Naive thymus-derived CD8-positive, alpha-beta T cell (primary cell): ENCODE data around the gene TMPRSS7. TPM values are rescaled to one million over a fixed set of nuclear protein-coding genes. Genes with fewer than 3 reads are reported as not detected.

Experiments
- ATAC-seq, 2 donors: fragments of 150-1000 bp; cut with Tn5 transposase in 1 of 2; sonication (Bioruptor Pico), chemical (Tn5 transposase) in 1 of 2; 1 replicate in 1 of 2; 2 replicates in 1 of 2; pipeline ENCODE4 v1.10.0; 2021; ENCODE audit warnings: mild to moderate bottlenecking in 2 of 2, moderate library complexity in 2 of 2
- POLR2A ChIA-PET: fragments of 350-600 bp; sonication (Branson Sonifier 250); formaldehyde crosslinking; loops from one replicate; lab custom pipeline; 2021; ENCODE audit warnings: antibody characterized with exemption; lab: Charles Lee
- DNase-seq, 10 donors: peaks; one replicate each; pipeline versions ENCODE4 v3.0.0 to v3.0.0-alpha.2; 2020 to 2022
- H3K27ac Mint-ChIP-seq, 10 donors: one replicate each; pipeline ENCODE4 v1.8.0; 2020 to 2022; ENCODE audit warnings: mild to moderate bottlenecking in 10 of 10, mixed read lengths in 10 of 10, moderate library complexity in 4 of 10, inconsistent platforms in 1 of 10
- H3K27me3 Mint-ChIP-seq, 5 donors: one replicate each; pipeline ENCODE4 v1.8.0; 2021 to 2022; ENCODE audit warnings: mixed read lengths in 5 of 5
- H3K36me3 Mint-ChIP-seq, 3 donors: one replicate each; pipeline ENCODE4 v1.8.0; 2020 to 2022; ENCODE audit warnings: mixed read lengths in 3 of 3, mild to moderate bottlenecking in 2 of 3, inconsistent platforms in 1 of 3
- H3K4me1 Mint-ChIP-seq, 4 donors: one replicate each; pipeline ENCODE4 v1.8.0; 2021 to 2022; ENCODE audit warnings: mixed read lengths in 4 of 4
- H3K4me3 Mint-ChIP-seq, 10 donors: one replicate each; pipeline ENCODE4 v1.8.0; 2020 to 2022; ENCODE audit warnings: mild to moderate bottlenecking in 10 of 10, mixed read lengths in 10 of 10, moderate library complexity in 6 of 10, inconsistent platforms in 1 of 10
- H3K9me3 Mint-ChIP-seq, 9 donors: one replicate each; pipeline ENCODE4 v1.8.0; 2020 to 2022; ENCODE audit warnings: mixed read lengths in 9 of 9, mild to moderate bottlenecking in 3 of 9, inconsistent platforms in 1 of 9, moderate library complexity in 1 of 9
- polyA plus RNA-seq, 3 donors: library from polyadenylated mRNA; unstranded; fragments of 300-500 nt; fragmentation: Illumina TruSeq; gene quantifications; one replicate each; pipeline ENCODE4 v1.2.3, GENCODE V29; 2021
- total RNA-seq, 8 experiments: library from RNA in 2 of 8; stranded (reverse) in 2 of 8; gene quantifications; one replicate each; pipeline ENCODE4 v1.2.3 and lab custom pipeline; 2021 to 2026

The TMPRSS7 gene
- total RNA-seq (not detected), polyA plus RNA-seq (under 1 TPM in 2 of 3 donors, not detected in 1; 0.08 to 0.12 TPM), total RNA-seq (lab: John Stamatoyannopoulos, UW) (0 to 0.36 (median 0) reads per million in 6 experiments)

- H3K9me3 Mint-ChIP-seq: peaks cover 0 to 2% (median 0%) of the 10 kb centered on the region in 9 donors
- no peaks in the 10 kb centered on the region for H3K36me3 Mint-ChIP-seq
- no peak within 1 kb of the TSS for H3K27ac Mint-ChIP-seq
- ATAC-seq: no peak
- DNase-seq: no peak
- H3K4me1 Mint-ChIP-seq: no peaks in the 10 kb centered on the region
- POLR2A ChIA-PET: no interaction called here
- H3K27me3 Mint-ChIP-seq: no peaks in the 10 kb centered on the region
- H3K4me3 Mint-ChIP-seq: no peak within 1 kb of the TSS
These were observed at the start of gene TMPRSS7 for GRCh38 chr3:112034436-112034835. TMPRSS7 (plus strand) TSS chr3:112034736; CDS start chr3:112034846, 110 bp downstream.

- Mint-ChIP-seq H3K27me3 (no peaks in the 10 kb centered on the region), H3K36me3 (peaks cover 9 to 63% (median 11%) of the 10 kb centered on the region in 3 donors), H3K27ac (peak overlapping the region in 4 of 10 donors; percentile 22 to 74 (median 69)), H3K9me3 (no peaks in the 10 kb centered on the region), H3K4me3 (no peak overlapping the region), H3K4me1 (peaks cover 19 to 64% (median 53%) of the 10 kb centered on the region in 4 donors)
- ATAC-seq (no peak), DNase-seq (no peak)
- POLR2A ChIA-PET: interaction anchor here (3.1 kb wide), 1 partner anchor 8 kb away, joined by 14 read pairs; the partner anchor contains the start of gene ABHD10
These were observed 47.7 kb upstream of the TMPRSS7 start for GRCh38 chr3:111986800-111987199.

- Mint-ChIP-seq H3K27me3 (no peaks in the 10 kb centered on the region), H3K9me3 (no peaks in the 10 kb centered on the region), H3K4me1 (peaks cover 19 to 47% (median 33%) of the 10 kb centered on the region in 4 donors), H3K4me3 (no peak overlapping the region), H3K27ac (peak overlapping the region in 2 of 10 donors; percentile 33 to 69), H3K36me3 (peaks cover 11 to 69% (median 15%) of the 10 kb centered on the region in 3 donors)
- POLR2A ChIA-PET: interaction anchor here (1.1 to 3.1 kb wide), 3 partner anchors 9 to 23 kb away, joined by 3 to 14 read pairs (median 3); partner anchors contain the start of gene ABHD10
- DNase-seq (peak in 2 of 10 donors; percentile 23 to 42), ATAC-seq (peak; percentile 74 to 82)
These were observed 45.4 kb upstream of the TMPRSS7 start for GRCh38 chr3:111989061-111989678.

GRCh38 chr3:111993038-111993437 lies 41.5 kb upstream of the TMPRSS7 start:
- DNase-seq: no peak
- POLR2A ChIA-PET: no interaction called here
- Mint-ChIP-seq H3K36me3 (peaks cover 0 to 42% (median 10%) of the 10 kb centered on the region in 3 donors), H3K9me3 (no peaks in the 10 kb centered on the region), H3K27me3 (peaks cover 0 to 4% (median 2%) of the 10 kb centered on the region in 5 donors), H3K27ac (peak overlapping the region in 1 of 10 donors; percentile 4), H3K4me1 (peaks cover 6 to 14% (median 7%) of the 10 kb centered on the region in 4 donors), H3K4me3 (no peak overlapping the region)
- ATAC-seq: no peak

GRCh38 chr3:111998636-111999483 lies 35.7 kb upstream of the TMPRSS7 start, which contains the start of gene TAGLN3:
TAGLN3 (plus strand) TSS chr3:111998922; CDS start chr3:111999423, 501 bp downstream.
- peak within 1 kb of the TSS; percentile 70 to 86 (median 83) for H3K4me3 Mint-ChIP-seq
- H3K9me3 Mint-ChIP-seq: no peaks in the 10 kb centered on the region
- POLR2A ChIA-PET: interaction anchor here (1.0 to 1.9 kb wide), 3 partner anchors 10 to 20 kb away, joined by 3 to 6 read pairs (median 3); partner anchors contain the start of gene ABHD10
- H3K27ac Mint-ChIP-seq: peak within 1 kb of the TSS in 3 of 10 donors; percentile 34 to 74 (median 68)
- peaks cover 0 to 4% (median 2%) of the 10 kb centered on the region in 3 donors for H3K36me3 Mint-ChIP-seq
- peak in 2 of 10 donors; percentile 12 to 15 for DNase-seq
- ATAC-seq: peak; percentile 40 to 60
- H3K4me1 Mint-ChIP-seq: peaks cover 22 to 41% (median 35%) of the 10 kb centered on the region in 4 donors
- peaks cover 0 to 9% (median 2%) of the 10 kb centered on the region in 5 donors for H3K27me3 Mint-ChIP-seq

- Mint-ChIP-seq H3K27ac (no peak overlapping the region), H3K36me3 (peaks cover 0 to 2% (median 0%) of the 10 kb centered on the region in 3 donors), H3K4me1 (peaks cover 25 to 43% (median 39%) of the 10 kb centered on the region in 4 donors), H3K27me3 (peaks cover 0 to 9% (median 2%) of the 10 kb centered on the region in 5 donors), H3K4me3 (peak overlapping the region; percentile 70 to 86 (median 83)), H3K9me3 (no peaks in the 10 kb centered on the region)
- ATAC-seq (no peak), DNase-seq (no peak)
- POLR2A ChIA-PET: interaction anchor here (1.0 to 1.9 kb wide), 2 partner anchors 16 to 20 kb away, joined by 3 to 6 read pairs; partner anchors contain the start of gene ABHD10
These were observed 34.8 kb upstream of the TMPRSS7 start for GRCh38 chr3:111999484-112000324.

GRCh38 chr3:112000367-112000771 lies 34.2 kb upstream of the TMPRSS7 start:
- ATAC-seq: no peak
- Mint-ChIP-seq H3K27ac (no peak overlapping the region), H3K36me3 (peaks cover 0 to 2% (median 0%) of the 10 kb centered on the region in 3 donors), H3K4me1 (peaks cover 25 to 43% (median 39%) of the 10 kb centered on the region in 4 donors), H3K27me3 (peaks cover 0 to 9% (median 2%) of the 10 kb centered on the region in 5 donors), H3K4me3 (no peak overlapping the region), H3K9me3 (no peaks in the 10 kb centered on the region)
- POLR2A ChIA-PET: no interaction called here
- no peak for DNase-seq

- H3K36me3 Mint-ChIP-seq: peaks cover 0 to 2% (median 0%) of the 10 kb centered on the region in 3 donors
- POLR2A ChIA-PET: no interaction called here
- H3K9me3 Mint-ChIP-seq: no peaks in the 10 kb centered on the region
- ATAC-seq: no peak
- H3K27me3 Mint-ChIP-seq: peaks cover 0 to 9% (median 2%) of the 10 kb centered on the region in 5 donors
- peaks cover 25 to 43% (median 39%) of the 10 kb centered on the region in 4 donors for H3K4me1 Mint-ChIP-seq
- peak overlapping the region in 1 of 10 donors; percentile 5 for H3K4me3 Mint-ChIP-seq
- no peak for DNase-seq
- peak overlapping the region in 1 of 10 donors; percentile 45 for H3K27ac Mint-ChIP-seq
These were observed 33.6 kb upstream of the TMPRSS7 start for GRCh38 chr3:112000966-112001365.

- Mint-ChIP-seq H3K9me3 (no peaks in the 10 kb centered on the region), H3K27me3 (peaks cover 0 to 9% (median 2%) of the 10 kb centered on the region in 5 donors), H3K27ac (no peak overlapping the region), H3K4me1 (peaks cover 25 to 43% (median 39%) of the 10 kb centered on the region in 4 donors), H3K36me3 (no peaks in the 10 kb centered on the region), H3K4me3 (no peak overlapping the region)
- no peak for DNase-seq
- POLR2A ChIA-PET: no interaction called here
- no peak for ATAC-seq
These were observed 33.0 kb upstream of the TMPRSS7 start for GRCh38 chr3:112001526-112001925.

- Mint-ChIP-seq H3K27ac (peak overlapping the region; percentile 26 to 83 (median 54)), H3K9me3 (no peaks in the 10 kb centered on the region), H3K4me3 (peak overlapping the region in 8 of 10 donors; percentile 18 to 74 (median 40)), H3K4me1 (peaks cover 24 to 43% (median 39%) of the 10 kb centered on the region in 4 donors), H3K36me3 (no peaks in the 10 kb centered on the region), H3K27me3 (peaks cover 0 to 7% (median 1%) of the 10 kb centered on the region in 5 donors)
- POLR2A ChIA-PET: interaction anchor here (1.2 kb wide), 1 partner anchor 23 kb away, joined by 4 read pairs; the partner anchor contains the start of gene ABHD10
- ATAC-seq (peak; percentile 45 to 59), DNase-seq (peak in 2 of 10 donors; percentile 8 to 10)
These were observed 32.2 kb upstream of the TMPRSS7 start for GRCh38 chr3:112002096-112002971.
